GM12872 (cell line): ENCODE measurements around the gene ZFP62.

Source experiments
- CTCF ChIP-seq: IDR thresholded peaks from 3 replicates; pipeline ENCODE4 v1.5.1; 2011; ENCODE audit warnings: low read depth, mild to moderate bottlenecking, low read length, moderate library complexity; ENCODE audit not compliant: insufficient read depth

The ZFP62 gene

GRCh38 chr5:180803181-180804128, 57.6 kb downstream of the ZFP62 start:
- TF ChIP-seq CTCF: 0 out of 3 replicates have a peak, but pooled peaks have one; percentile 15

- TF ChIP-seq CTCF: no peak
Measured at GRCh38 chr5:180802325-180803180, 58.5 kb downstream of the ZFP62 start, which contains the start of gene MGAT1. Gene MGAT1 (minus strand): TSS chr5:180802806. CDS start chr5:180792971, 9,835 bp downstream.

- TF ChIP-seq CTCF: no peak
Measured at GRCh38 chr5:180801596-180802324, 59.3 kb downstream of the ZFP62 start.

- TF ChIP-seq CTCF: no peak
Measured at GRCh38 chr5:180799902-180800801, 60.9 kb downstream of the ZFP62 start.

- no peak; the same call in 2 of the 3 replicates for TF ChIP-seq CTCF
Measured at GRCh38 chr5:180799194-180799593, 61.9 kb downstream of the ZFP62 start.

GRCh38 chr5:180798193-180798592, 62.9 kb downstream of the ZFP62 start:
- no peak for TF ChIP-seq CTCF
